Measurements from ENCODE around the gene NME2.

The NME2 gene

GRCh38 chr17:51165680-51166197, 472 bp upstream of the NME2 start (continued):
- TF ChIP-seq ZNF211 (tag by site-specific recombination; IDR thresholded peaks at IDR 0.05; ENCODE audit: low read depth) (no peak), ZNF174 (tag by site-specific recombination; IDR thresholded peaks at IDR 0.05) (no peak), ZNF777 (tag by site-specific recombination; IDR thresholded peaks at IDR 0.05; ENCODE audit: borderline replicate concordance) (peak; percentile 97), OVOL3 (tag by site-specific recombination; IDR thresholded peaks at IDR 0.05) (0 out of 2 replicates have a peak, but pooled peaks have one; percentile 61), ZNF837 (tag by site-specific recombination; IDR thresholded peaks at IDR 0.05) (0 out of 2 replicates have a peak, but pooled peaks have one; percentile 53), ZNF157 (tag by site-specific recombination; IDR thresholded peaks at IDR 0.05) (no peak), AEBP2 (tag by site-specific recombination; IDR thresholded peaks at IDR 0.05; ENCODE audit: borderline replicate concordance) (no peak), ZNF704 (tag by site-specific recombination; IDR thresholded peaks at IDR 0.05) (no peak), ZNF274 (IDR thresholded peaks at IDR 0.05; ENCODE audit: low read length) (no peak), ZNF274 (tag by site-specific recombination; IDR thresholded peaks at IDR 0.05; ENCODE audit: borderline replicate concordance) (no peak), ZNF324 (tag by site-specific recombination; IDR thresholded peaks at IDR 0.05) (0 out of 2 replicates have a peak, but pooled peaks have one; percentile 39), MEIS1 (CRISPR knock-in tag; IDR thresholded peaks at IDR 0.05; ENCODE audit: borderline replicate concordance) (no peak), ZNF555 (tag by site-specific recombination; conservative IDR thresholded peaks at IDR 0.05) (no peak), ZNF175 (tag by site-specific recombination; IDR thresholded peaks at IDR 0.05) (no peak), ZSCAN18 (tag by site-specific recombination; IDR thresholded peaks at IDR 0.05) (no peak), YY1 (tag by site-specific recombination; IDR thresholded peaks at IDR 0.05) (no peak), ZBTB20 (tag by site-specific recombination; IDR thresholded peaks at IDR 0.05) (peak; percentile 95), ZNF16 (tag by site-specific recombination; IDR thresholded peaks at IDR 0.05; ENCODE audit: low read depth) (no peak), CTCF (tag by site-specific recombination; IDR thresholded peaks at IDR 0.05) (no peak), ZNF10 (tag by site-specific recombination; IDR thresholded peaks at IDR 0.05) (no peak), BCL11B (tag by site-specific recombination; IDR thresholded peaks at IDR 0.05; ENCODE audit: low read depth) (peak; percentile 95), TCF7L2 (IDR thresholded peaks at IDR 0.05; ENCODE audit: borderline replicate concordance, low read depth, low read length) (no peak), ZNF266 (tag by site-specific recombination; IDR thresholded peaks at IDR 0.05; ENCODE audit: low read depth) (peak; percentile 63; the same call in 1 of the 2 replicates), ZNF335 (tag by site-specific recombination; conservative IDR thresholded peaks at IDR 0.05) (peak; percentile 96), ZNF768 (tag by site-specific recombination; IDR thresholded peaks at IDR 0.05) (no peak; the same call in 1 of the 2 replicates), ZSCAN16 (tag by site-specific recombination; IDR thresholded peaks at IDR 0.05) (no peak), REST (tag by site-specific recombination; IDR thresholded peaks at IDR 0.05) (0 out of 2 replicates have a peak, but pooled peaks have one; percentile 50), MYNN (tag by site-specific recombination; IDR thresholded peaks at IDR 0.05; ENCODE audit: borderline replicate concordance) (no peak), ZNF549 (tag by site-specific recombination; IDR thresholded peaks at IDR 0.05) (no peak), ZNF658 (tag by site-specific recombination; IDR thresholded peaks at IDR 0.05) (no peak), ZNF580 (tag by site-specific recombination; IDR thresholded peaks at IDR 0.05) (peak; percentile 31; the same call in 1 of the 2 replicates)
